Left lobe of liver (tissue), 2 donors: ENCODE results near the gene G6PC2. TPM values are rescaled to one million over a fixed set of nuclear protein-coding genes. Genes with fewer than 3 reads are reported as not detected.
A peak's percentile ranks its signal among the peaks of the same experiment; 100 is the strongest.

ENCODE experiments used
- ATAC-seq: fragments of 200-7000 bp; cut with Tn5 transposase; one replicate; pipeline ENCODE4 v1.9.1; 2020; ENCODE audit warnings: mild to moderate bottlenecking, moderate library complexity
- DNase-seq: peaks from one replicate; pipeline ENCODE4 v3.0.0-alpha.2; 2020; ENCODE audit warnings: low spot score
- total RNA-seq: library from RNA; stranded (reverse); gene quantifications from one replicate; pipeline ENCODE4 v1.2.1, GENCODE V29; 2021
- donor health status: DM: no; HTN: no; CAD: no; lungs with moderate emphysema.
- donor health status: DM: no; HTN: yes; CAD: no.

The G6PC2 gene
- total RNA-seq, 1 donor from 2014 or later, result not detected

DNA sequence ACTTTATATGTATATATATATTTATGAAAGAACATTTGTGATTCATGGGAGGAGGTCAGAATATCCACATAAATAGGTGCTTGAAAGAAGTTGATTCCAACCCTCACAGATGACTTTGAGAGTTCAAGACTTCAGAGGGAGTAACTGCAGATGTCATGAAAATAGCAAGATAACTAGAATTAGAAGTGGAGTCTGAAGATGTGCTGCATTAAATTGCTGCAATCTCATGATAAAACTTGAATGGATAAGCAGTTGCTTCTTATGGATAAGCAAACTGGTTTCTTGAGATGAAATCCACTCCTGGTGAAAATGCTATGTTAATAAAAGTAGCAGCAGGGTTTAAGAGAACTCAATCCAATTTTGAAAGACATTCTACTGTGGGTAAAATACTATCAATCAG is 40.2 kb downstream of the G6PC2 start:
- ATAC-seq (no peak), DNase-seq (no peak)

DNA sequence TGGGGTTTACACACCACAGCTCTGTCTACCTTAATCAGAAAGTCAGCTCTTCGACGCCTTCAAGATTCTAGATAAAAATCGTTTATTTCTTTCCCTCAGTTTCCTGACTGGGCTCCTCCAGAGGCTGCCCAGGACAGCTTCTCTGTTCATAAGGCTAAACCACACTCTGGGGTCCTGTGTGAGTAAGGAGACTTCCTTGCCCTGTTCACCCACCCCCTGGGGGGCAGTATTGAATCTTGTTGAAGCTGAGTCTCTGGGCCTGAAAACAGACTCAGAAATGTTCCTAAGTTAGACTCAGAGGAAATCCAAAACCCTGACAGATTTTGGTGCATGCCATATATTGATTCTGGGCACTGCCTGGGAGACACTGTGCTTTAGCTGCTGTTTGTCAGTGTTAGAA is 43.0 kb downstream of the G6PC2 start:
- no peak for DNase-seq
- ATAC-seq, result no peak

- ATAC-seq (no peak), DNase-seq (no peak)
These were observed 44.4 kb downstream of the G6PC2 start for GRCh38 chr2:168945508-168945907.

DNA sequence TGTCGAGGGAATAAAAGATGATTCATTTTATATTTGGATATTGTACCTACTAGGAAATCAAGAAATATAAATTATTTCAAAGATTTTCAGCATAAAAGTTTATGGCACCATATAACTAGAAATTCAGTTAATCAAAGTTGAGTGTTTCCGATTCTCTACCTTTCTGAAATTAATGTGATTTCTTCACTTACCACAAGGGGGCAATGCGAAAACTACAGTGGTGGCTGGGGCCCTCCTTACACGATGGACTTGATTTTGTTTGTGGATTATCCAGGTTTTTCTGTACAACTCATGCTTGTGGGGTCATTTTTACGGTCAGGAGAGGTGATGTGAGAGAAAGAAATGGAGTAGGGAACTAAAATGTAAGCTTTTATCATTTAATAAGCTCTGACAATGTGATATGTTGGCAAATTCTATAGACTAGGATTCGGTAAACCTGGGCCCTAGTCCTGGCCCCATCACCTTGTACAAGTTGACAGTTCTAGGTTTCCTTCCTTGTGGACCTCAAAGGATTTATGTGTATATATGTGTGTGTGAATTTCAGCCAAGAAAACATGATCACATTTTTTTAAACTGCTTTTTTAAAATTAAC is 47.6 kb downstream of the G6PC2 start:
- peak; percentile 77 for ATAC-seq
- no peak for DNase-seq

DNA sequence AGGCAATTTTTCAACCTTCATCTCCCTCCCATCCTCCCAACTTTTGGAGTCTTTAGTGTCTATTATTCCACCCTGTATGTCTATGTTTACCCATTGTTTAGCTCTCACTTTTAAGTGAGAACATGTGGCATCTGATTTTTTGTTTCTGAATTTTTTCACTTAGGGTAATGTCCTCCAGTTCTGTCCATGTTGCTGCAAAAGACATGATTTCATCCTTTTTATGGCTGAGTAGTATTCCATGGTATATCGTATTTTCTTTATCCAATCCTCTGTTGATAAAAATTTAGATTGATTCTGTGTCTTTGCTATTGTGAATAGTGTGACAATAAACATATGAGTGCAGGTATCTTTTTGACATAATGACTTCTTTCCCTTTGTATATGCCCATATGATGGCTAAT is 48.2 kb downstream of the G6PC2 start:
- DNase-seq (no peak), ATAC-seq (no peak)

DNA sequence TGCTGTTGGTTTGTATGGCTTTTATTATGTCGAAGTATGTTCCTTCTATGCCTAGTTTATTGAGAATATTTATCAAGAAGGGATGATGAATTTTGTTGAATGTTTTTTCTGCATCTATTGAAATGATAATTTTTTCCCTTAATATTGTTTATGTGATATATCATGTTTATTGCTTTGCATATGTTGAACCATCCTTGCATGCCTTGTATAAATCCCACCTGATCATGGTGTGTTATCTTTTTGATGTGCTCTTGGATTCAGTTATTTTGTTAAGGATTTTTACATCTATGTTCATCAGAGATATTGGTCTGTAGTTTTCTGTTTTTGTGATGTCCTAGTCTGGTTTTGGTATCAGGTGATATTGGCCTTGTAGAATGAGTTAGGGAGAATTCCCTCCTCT is 50.8 kb downstream of the G6PC2 start:
- ATAC-seq, result no peak
- DNase-seq, result no peak

GRCh38 chr2:168952424-168952823 is 51.3 kb downstream of the G6PC2 start:
- ATAC-seq (no peak), DNase-seq (no peak)

DNA sequence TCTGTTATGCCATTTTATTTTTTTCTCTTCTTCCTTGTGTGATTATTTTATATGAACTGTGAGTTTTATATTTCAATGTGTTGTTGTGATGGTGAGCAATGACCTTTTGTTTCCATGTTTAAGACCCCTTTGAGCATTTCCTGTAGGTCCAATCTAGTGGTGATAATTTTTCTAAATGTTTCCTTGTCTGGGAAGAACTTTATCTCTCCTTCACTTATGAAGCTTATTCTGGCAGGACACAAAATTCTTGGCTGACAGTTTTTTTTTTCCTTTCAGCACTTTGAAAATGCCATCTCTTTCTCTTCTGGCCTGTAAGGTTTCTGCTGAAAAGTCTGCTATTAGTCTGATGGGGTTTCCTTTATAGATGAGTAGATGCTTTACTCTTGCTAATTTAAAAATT is 53.2 kb downstream of the G6PC2 start:
- DNase-seq (no peak), ATAC-seq (no peak)

DNA sequence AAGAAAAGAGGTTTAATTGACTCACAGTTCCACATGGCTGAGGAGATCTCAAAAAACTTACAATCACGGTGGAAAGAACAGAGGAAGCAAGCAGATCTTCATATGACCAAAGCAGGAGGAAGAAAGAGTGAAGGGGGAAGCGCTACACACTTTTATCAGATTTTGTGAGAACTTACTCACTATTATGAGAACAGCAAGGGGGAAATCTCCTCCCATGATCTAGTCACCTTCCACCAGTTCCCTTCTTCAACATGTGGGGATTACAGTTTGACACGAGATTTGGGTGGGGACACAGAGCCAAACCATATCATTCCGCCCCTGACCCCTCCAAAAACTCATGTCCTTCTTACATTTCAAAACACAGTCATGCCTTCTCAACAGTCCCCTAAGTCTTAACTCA is 54.2 kb downstream of the G6PC2 start:
- no peak for DNase-seq
- ATAC-seq, result no peak

DNA sequence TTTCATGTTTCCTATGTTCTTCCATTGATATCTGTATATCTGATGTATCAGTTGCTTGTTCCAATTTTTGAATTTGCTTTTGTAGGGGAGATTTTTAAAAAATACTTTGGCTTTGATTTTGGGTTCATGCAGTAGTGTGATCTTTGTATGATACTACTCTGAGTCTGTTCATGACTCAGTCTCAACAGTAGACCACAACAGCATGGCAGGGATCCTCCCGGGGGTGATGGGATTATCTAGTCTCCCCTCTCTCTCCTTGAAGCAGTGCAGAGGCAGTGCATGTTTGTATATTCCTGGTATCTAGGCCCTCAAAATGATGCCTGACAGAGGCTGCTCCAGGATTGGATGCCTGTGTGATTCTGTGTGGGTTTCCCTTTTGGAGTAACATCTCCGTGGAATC is 55.3 kb downstream of the G6PC2 start:
- no peak for DNase-seq
- ATAC-seq, result no peak

Other genes with a start within 250 kb of the G6PC2 start
- gene NOSTRIN, start 98.7 kb upstream of the G6PC2 start, total RNA-seq, result 3.5 TPM
- 0.35 TPM for gene SPC25, start 10.9 kb upstream of the G6PC2 start, total RNA-seq
- 68.5 TPM for gene ABCB11, start 130.0 kb downstream of the G6PC2 start, total RNA-seq
- 0.30 TPM for gene DHRS9, start 168.3 kb downstream of the G6PC2 start, total RNA-seq